NCI-H146 treated with DMSO at 0.1 percent for 48 hours (cell line): ENCODE data around the gene SAV1.
A peak's percentile ranks its signal among the peaks of the same experiment; 100 is the strongest.
"Not testable (repeated sequence)": the region's sequence is repeated elsewhere in the genome, so short reads cannot be mapped to it uniquely, and the experiment has no call there.

Experiments
- DNase-seq: peaks from one replicate; lab custom pipeline; 2025; ENCODE audit not compliant: unreplicated experiment; lab: John Stamatoyannopoulos, UW

The SAV1 gene

GRCh38 chr14:50667996-50668825 is at the start of gene SAV1:
SAV1 (minus strand) TSS chr14:50668306; CDS start chr14:50667967, 339 bp downstream.
- DNase-seq = peak; percentile 61

GRCh38 chr14:50717811-50718210 is 49.7 kb upstream of the SAV1 start:
- peak; percentile 68 for DNase-seq

GRCh38 chr14:50714450-50715073 is 46.5 kb upstream of the SAV1 start:
- peak; percentile 12 for DNase-seq

GRCh38 chr14:50711043-50711442 is 42.9 kb upstream of the SAV1 start:
- DNase-seq = no peak

GRCh38 chr14:50705026-50705593 is 37.0 kb upstream of the SAV1 start:
- DNase-seq = no peak

- no peak for DNase-seq
These were observed 36.4 kb upstream of the SAV1 start for GRCh38 chr14:50704454-50705010.

- DNase-seq = no peak
These were observed 29.7 kb upstream of the SAV1 start for GRCh38 chr14:50697659-50698290.

GRCh38 chr14:50694260-50694659 is 26.2 kb upstream of the SAV1 start:
- DNase-seq = not testable (repeated sequence)

GRCh38 chr14:50688875-50689274 is 20.8 kb upstream of the SAV1 start:
- DNase-seq = no peak

- DNase-seq = no peak
These were observed 11.6 kb upstream of the SAV1 start for GRCh38 chr14:50679674-50680073.

GRCh38 chr14:50678163-50678562 is 10.1 kb upstream of the SAV1 start:
- no peak for DNase-seq

GRCh38 chr14:50677527-50678063 is 9.5 kb upstream of the SAV1 start:
- DNase-seq = no peak

- no peak for DNase-seq
These were observed 8.9 kb upstream of the SAV1 start for GRCh38 chr14:50676814-50677516.

GRCh38 chr14:50675597-50675996 is 7.5 kb upstream of the SAV1 start:
- no peak for DNase-seq

- DNase-seq = no peak
These were observed 2.8 kb upstream of the SAV1 start for GRCh38 chr14:50670866-50671256.

GRCh38 chr14:50670196-50670865 is 2.2 kb upstream of the SAV1 start:
- DNase-seq = no peak

- no peak for DNase-seq
These were observed 1.4 kb upstream of the SAV1 start for GRCh38 chr14:50669441-50669986.

GRCh38 chr14:50668826-50669143 is 679 bp upstream of the SAV1 start:
- DNase-seq = no peak

GRCh38 chr14:50667684-50667995 is 466 bp downstream of the SAV1 start:
- DNase-seq = no peak
